IPS DF 19.7 (cell line): ENCODE measurements around the gene KDM6A.
"Not testable (repeated sequence)": the region's sequence is repeated elsewhere in the genome, so short reads cannot be mapped to it uniquely, and the experiment has no call there.

ENCODE experiments used
- DNase-seq: peaks from one replicate; pipeline ENCODE4 v3.0.0-alpha.2; 2013; ENCODE audit warnings: low read depth, low spot score

KDM6A gene

DNA sequence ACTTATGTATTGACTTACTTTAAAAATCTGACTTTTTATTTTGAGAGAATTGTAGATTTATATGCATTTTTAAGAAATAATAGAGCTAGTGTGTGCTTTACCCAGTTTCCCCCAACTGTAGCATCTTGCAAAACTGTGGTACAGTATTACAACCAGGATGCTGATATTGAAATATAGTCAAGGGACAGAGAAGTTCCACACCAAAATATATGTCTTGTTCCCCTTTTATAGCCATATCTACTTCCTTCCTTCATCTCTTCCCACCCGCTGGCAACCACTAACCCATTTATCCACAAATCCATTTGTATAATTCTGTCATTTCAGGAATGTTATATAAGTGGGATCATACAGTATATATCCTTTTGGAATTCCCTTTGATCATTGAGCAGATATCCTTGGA lies 16.8 kb downstream of the KDM6A start:
- no peak for DNase-seq

DNA sequence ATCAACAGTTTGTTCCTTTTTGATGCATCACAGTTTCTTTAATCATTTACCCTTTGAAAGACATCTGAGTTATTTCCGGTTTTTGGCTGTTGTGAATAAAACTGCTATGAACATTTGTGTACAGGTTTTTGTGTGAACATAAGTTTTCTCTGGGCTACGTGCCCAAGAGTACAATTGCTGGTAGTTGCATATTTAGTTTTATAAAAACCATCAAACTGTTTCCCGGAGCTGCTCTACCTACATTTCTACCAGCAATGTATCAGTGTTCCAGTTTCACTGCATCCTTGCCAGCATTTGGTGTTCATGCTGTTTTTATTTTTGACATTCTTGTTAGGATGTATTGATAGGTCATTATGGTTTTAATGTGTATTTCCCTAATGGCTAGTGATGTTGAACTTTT lies 17.3 kb downstream of the KDM6A start:
- DNase-seq, result no peak

DNA sequence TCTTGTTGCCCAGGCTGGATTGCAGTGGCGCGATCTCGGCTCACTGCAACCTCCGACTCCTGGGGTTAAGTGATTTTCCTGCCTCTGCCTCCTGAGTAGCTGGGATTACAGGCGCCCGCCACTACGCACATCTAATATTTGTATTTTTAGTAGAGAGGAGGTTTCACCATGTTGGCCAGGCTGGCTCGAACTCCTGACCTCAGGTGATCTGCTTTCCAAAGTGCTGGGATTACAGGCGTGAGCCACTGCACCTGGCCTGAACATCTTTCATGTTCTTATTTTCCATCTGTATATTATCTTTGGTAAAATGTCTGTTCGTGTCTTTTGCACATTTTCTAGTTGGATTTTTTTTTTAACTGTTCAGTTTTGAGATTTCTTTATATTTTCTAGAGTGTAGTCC lies 17.7 kb downstream of the KDM6A start:
- DNase-seq, result not testable (repeated sequence)

DNA sequence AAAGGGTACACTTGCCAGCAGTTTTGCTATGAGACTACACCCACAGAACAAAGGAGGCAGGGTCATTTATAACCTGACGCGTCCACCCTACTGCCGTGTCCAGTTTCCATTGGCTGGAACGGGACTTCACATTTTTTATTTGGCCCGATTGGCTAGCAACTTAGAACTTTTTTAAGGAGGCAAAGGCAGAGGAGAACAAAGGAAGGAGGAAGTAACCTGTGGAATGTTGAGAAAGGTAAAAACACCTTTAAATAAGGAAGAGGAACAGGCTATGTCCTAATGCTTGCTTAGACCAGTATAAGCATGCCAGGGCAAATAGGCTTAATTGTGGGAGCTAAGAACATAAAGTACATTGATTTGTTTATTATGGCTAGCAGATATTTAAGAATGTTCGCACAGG lies 18.7 kb downstream of the KDM6A start:
- DNase-seq, result no peak

DNA sequence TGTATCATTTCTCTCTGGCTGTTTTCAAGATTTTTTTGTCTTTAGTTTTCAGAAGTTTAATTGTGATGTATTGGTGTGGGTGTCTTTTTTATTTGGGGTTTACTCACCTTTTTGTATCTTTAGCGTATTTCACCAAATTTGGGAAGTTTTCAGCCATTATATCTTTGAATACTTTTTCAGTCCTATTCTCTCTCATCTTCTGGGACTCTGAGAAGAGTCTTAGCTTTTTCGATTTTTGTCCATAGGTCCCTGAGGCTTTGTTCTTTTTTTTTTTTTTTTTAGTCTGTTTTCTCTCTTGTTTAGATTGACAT lies 23.8 kb downstream of the KDM6A start:
- no peak for DNase-seq

DNA sequence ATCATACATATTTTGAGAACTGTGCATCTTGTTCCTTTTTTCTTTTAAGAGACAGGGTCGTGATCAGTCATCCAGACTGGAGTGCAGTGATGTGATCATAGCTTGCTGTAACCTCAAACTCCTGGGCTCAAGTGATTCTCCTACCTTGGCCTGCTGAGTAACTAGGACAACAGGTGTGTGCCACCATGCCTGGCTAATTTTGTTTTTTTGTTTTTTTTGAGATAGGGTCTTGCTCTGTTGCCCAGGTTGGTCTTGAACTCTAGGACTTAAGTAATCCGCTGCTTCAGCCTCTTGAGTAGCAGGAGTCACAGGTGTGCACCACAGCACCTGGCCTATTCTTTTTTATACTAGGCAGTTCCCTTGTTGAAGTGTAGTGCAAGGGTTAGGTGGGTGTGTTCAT lies 24.6 kb downstream of the KDM6A start:
- no peak for DNase-seq

DNA sequence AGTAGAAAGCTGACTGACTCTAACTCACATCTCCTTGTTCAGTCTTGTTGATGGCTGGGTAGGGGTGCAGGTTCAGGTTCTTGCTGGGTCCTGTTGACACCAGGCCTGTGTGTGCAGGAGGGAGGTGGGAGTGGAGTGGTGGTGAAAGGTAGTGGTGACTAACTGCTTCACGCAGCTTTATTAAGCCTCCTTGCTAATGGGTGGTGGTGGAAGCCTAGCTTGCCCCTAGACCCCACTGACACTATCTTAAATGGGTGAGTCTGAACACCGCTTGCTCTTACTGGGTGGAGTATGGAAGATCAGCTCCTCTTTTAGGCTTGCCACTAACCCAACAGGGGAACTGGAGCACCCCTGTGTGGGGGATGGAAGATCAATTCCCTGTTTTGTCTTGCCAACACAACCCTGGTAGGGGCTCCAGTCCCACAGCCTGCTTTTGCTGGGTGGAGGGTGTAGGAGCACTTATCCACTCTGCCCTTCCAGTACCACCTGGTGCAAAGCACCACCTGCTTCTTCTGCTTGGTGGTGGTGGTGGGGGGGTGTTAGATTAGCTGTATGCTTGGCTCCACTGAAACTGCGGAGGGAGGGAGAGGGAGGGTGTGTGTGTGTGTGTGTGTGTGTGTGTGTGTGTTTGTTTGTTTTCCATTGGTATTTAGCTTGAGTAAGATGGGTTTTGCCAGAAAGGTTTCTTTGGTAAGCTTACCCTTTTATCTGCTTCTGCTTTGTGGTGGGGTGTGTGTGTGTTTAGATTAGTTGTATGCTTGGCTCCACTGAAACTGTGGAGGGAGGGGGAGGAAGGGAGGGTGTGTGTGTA lies 25.6 kb downstream of the KDM6A start:
- no peak for DNase-seq

DNA sequence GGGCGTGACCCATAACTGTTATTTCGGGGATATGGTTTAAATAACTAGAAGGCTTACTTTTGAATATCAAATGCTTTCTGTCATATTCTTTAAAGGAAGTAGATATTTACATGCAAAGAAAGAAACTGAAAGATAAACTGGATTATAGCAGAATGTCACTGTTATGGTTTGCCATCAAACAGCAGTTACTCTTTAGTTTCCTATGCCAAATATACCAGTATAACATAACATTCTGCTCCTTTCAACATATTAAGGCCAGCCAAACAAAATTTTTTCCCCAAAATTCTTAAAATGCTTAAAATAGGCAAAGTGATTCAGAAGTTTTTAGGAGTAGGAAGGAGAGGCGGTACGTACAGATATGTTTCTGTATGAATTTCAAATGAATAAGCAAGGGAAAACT lies 27.0 kb downstream of the KDM6A start:
- no peak for DNase-seq

DNA sequence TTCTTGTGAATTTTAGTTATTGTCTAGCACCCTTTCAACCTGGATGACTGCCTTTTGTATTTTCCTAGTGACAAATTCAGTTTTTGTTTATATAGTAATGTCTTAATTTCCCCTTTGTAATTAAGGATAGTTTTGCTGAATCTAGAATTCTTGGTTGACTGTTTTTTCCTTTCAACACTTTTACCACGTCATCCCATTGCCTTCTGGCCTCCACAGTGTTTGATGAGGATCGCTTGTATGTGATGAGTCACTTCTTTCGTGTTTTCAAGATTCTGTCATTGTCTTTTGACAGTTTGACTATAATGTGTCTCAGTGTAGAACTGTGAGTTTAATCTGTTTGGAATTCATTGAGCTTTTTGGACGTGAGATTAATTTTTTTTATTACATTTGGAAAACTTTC lies 30.1 kb downstream of the KDM6A start:
- no peak for DNase-seq

DNA sequence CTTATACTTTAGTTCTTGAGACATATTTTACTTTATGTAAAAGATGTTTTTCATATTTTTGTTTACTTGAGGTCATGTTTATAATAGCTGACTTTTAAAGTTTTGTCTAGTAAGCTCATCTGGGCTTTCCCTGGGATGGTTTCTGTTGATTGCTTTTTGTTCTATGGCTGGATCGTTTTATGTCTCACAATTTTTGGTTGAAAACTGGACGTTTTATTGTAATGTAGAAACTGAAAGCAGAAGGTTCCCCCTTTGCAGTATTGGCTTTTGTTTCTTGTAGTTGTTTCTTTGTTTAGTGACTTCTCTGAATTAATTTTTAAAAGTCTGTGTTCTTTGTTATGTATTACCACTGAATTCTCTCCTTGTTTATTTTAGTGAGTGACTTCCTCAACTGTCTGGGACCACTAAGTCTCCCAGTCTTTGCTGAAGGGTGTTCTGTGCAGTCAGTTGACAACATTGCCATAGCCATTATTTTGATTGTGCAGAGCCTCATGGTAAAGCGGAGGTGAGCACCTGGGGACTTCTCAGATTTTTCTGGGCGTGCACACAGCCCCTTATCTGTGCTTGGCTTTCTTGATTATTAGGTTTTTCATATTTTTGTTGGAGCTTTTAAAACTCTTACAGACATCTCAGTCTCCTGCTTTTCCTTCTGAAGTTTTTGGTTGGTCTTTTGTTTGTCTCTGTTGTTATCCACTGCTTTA lies 31.0 kb downstream of the KDM6A start:
- DNase-seq, result no peak

DNA sequence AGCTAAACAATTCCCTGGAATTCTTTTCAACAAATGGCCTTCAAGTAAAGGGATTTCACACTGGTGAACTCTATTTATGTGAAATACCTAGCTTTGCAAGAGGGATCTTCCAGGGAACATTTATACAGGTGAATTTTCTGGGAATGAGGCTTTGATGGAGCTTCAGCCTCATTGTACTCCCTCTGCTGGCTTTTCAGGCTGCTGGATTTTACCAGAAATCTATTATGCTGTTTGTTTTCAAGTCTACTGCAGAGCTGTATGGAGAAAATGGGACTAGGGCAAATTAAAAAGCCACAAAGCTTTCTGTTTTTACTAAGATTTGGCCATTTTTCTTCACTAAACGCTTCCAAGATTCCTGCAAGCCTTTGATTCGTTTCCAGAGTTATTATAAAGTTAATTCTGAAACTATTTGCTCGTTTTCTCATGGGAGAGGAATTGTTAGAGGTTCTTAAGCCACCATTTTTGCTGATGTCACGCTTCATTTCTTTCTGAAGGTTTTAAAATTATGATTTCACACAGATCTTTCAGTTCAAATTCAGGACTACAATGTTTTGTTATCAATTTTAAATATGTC lies 31.6 kb downstream of the KDM6A start:
- no peak for DNase-seq

DNA sequence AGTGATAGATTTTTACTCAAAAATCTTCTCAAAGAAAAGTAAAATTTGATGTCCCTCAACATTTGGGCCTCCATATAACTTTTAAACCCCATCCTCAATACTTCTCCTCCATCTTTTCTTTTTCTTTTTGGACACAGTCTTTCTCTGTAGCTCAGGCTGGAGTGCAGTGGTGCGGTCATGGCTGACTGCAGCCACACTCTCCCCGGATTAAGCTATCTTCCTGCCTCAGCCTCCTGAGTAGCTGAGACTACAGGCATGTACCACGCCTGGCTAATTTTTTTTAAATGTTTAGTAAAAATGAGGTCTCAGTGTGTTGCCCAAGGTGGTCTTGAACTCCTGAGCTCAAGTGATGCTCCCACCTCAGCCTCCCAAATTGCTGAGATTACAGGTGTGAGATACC lies 33.1 kb downstream of the KDM6A start:
- no peak for DNase-seq

DNA sequence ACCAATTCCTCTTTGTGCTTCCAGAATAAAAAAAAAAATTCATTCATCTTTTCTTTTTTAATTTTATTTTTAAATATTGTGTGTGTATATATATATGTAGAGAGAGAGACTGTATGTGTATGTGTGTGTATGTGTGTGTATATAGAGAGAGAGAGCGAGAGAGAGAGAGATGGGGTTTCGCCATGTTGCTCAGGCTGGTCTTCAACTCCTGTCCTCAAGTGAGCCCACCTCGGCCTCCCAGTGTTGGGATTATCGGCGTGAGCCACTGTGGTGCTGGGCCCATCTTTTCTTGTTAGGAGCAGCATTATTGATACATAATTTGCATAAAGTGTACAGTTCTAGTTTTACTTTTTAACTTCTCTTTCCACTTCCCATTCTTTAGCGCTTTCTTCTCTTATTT lies 33.6 kb downstream of the KDM6A start:
- DNase-seq, result no peak

DNA sequence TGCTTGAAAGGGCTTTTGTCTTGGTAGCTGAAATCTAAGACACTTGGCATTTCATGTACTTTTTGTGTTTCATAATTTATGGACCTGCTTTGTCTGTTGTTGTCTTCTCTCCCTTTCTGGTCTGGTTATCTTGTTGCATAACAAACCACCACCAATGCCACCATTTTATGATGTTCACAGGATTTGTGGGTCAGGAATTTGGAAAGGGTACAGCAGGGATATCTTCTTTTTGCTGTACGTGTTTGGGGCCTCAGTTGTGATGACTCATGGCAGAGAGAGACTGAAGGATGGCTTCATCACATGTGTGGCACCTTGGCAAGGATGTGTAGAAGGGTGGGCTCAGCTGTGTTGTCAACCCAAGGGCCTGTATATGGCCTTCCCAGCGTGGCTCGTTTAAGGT lies 35.2 kb downstream of the KDM6A start:
- DNase-seq, result no peak

DNA sequence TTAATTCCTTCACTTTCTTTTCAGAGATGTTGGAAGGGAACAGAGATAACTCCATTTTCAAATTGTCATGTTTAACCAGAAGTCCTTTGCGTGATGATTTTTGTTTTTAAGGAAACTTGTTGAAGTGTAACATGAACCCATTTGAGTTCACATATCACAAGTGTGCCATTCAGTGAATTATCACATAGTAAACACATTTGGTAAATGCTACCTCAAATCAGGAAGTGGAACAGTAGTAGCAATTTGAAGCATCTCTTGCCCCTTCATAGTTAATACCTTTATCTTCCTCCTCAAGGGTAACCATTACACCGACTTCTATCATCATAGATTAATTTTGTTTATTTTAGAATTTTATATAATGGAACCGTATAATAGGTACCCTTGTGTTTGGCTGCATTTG lies 35.8 kb downstream of the KDM6A start:
- DNase-seq, result no peak

DNA sequence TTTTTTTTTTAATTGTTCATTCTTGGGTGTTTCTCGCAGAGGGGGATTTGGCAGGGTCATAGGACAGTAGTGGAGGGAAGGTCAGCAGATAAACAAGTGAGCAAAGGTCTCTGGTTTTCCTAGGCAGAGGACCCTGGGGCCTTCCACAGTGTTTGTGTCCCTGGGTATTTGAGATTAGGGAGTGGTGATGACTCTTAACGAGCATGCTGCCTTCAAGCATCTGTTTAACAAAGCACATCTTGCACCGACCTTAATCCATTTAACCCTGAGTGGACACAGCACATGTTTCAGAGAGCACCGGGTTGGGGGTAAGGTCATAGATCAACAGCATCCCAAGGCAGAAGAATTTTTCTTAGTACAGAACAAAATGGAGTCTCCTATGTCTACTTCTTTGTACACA lies 37.5 kb downstream of the KDM6A start:
- not testable (repeated sequence) for DNase-seq

DNA sequence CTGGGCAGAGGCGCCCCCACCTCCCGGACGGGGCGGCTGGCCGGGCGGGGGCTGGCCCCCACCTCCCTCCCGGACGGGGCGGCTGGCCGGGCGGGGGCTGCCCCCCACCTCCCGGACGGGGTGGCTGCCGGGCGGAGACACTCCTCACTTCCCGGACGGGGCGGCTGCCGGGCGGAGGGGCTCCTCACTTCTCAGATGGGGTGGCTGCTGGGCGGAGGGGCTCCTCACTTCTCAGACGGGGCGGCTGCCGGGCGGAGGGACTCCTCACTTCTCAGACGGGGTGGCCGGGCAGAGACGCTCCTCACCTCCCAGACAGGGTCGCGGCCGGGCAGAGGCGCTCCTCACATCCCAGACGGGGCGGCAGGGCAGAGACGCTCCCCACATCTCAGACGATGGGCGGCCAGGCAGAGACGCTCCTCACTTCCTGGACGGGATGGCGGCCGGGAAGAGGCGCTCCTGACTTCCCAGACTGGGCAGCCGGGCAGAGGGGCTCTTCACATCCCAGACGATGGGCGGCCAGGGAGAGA lies 38.1 kb downstream of the KDM6A start:
- DNase-seq, result not testable (repeated sequence)

DNA sequence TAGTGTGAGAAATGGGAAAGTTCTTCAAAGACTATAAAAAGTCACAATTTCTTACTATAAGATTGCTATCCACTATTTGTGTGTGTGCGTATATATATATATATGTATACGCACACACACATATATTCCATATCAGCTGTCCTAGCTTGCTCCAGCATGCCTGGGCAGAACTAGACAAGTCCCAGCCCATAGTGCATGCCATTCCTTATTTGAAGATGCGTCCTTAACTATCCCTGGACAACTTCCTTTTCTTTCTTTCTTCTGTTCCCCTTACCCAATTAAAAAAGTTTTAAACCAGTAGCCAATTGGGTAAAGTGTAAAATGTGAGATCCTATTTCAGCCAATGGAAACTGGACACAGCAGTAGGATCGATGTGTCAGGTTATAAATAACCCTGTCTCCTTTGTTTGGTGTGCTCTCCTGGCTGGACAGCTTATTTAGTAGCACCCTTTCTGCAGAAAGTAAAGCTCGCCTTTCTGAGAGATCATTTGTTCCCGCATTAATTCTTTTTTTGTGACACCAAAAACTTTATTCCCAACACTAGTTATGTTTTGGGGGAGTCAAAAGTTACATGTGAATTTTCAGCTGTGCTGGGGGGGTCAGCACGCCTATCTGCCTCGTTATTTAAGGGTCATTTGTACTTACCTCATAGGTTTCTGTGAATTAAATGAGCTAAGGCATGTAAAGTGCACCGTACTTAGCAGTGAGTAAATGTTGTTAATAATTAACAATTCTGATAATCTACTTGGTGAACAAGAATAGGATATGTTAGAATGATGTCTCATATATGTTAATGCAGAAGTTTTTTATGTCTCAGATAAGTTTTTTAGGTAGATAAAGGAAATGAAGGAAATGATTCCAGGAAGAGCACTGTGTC lies 40.9 kb downstream of the KDM6A start:
- no peak for DNase-seq

DNA sequence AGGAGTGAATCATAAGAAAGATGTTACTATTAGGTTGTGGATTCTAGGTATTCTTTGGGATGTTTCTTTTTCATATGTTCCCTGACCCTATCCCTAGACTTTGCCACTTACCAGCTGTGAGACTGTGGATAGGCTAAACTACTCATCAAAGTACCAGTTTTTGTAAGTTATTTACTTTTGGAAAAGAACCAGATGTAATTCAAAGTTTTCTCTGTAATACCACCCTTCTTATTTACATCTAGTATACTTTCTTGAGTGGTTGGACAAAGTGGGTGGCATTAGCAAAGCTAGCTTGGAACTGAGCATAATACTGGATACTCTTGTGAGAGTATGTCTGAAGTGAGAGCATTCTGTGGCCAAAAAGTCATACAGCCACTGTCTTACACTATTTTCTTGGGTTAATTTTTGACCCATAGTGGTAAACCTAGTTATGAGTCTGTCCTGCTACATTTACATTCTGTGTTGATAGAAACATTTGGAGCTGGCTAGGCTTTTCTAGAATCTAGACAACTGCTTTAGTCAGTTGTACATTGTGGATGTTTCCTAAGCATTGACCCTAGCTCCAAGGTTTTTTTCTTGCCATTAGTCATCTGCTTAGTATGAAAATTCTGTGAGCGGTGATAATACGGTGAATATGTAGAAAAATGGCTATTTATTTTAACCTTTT lies 41.7 kb downstream of the KDM6A start:
- DNase-seq, result no peak

DNA sequence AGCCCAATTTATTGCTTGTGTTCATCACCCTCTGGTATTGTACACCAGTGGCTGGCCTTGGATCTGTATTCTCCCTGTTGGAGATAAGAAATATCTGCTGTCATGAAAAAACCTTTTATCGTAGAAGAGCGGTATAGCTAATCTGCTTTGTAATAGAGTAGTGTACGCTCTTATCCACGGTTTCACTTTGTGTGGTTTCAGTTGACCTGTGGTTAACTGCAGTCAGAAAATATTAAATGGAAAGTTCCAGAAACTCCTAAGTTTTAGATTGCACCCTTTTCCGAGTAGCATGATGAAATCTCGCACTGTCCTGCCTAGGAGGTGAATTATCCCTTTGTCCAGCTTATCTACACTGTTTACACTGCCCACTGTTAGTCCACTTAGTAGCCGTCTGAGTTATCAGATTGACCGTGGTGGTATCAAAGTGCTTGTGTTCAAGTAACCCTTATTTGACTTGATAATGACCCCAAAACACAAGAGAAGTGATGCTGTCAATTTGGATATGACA lies 42.4 kb downstream of the KDM6A start:
- DNase-seq, result no peak

DNA sequence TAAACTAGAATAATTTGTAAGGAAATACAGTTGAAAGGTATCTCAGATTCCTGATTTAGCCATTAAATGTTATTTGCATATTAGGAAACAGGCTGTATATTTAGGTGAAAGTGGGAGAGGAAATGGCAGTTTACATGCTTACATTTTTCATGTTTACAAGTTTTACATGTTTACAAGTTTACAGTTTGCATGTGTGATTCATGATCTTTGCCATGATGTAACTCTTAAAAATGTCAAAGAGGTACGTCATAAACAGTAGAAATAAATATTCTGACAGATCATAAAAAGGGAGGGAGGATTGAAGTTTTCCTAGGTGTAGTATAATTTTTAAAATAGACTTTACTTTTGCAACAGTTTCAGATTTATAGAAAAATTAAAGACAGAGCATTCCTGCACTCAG lies 45.7 kb downstream of the KDM6A start:
- no peak for DNase-seq
